H1 (cell line): ENCODE measurements around the gene MACF1. TPM values are rescaled to one million over a fixed set of nuclear protein-coding genes. Genes with fewer than 3 reads are reported as not detected.

Source experiments
- BACH1 ChIP-seq: IDR thresholded peaks from 2 replicates; pipeline ENCODE4 v1.6.1; 2012; ENCODE audit warnings: low read length, improper control_type of control experiment
- KDM5A ChIP-seq: fragments of 200-600 bp; IDR thresholded peaks from 2 replicates; pipeline ENCODE4 v1.7.1; 2012; ENCODE audit warnings: mild to moderate bottlenecking, low read length, inconsistent platforms, mixed read lengths
- POLR2AphosphoS5 ChIP-seq: IDR thresholded peaks from 2 replicates; pipeline ENCODE4 v1.6.1; 2011; ENCODE audit warnings: low read depth, low read length
- RBBP5 ChIP-seq: IDR thresholded peaks from 2 replicates; pipeline ENCODE4 v1.7.1; 2012; ENCODE audit warnings: low read depth, mild to moderate bottlenecking, inconsistent platforms, low read length, moderate library complexity, borderline replicate concordance
- RFX5 ChIP-seq: IDR thresholded peaks from 2 replicates; pipeline ENCODE4 v1.6.1; 2011; ENCODE audit warnings: low read depth, low read length, improper control_type of control experiment, borderline replicate concordance
- TEAD4 ChIP-seq: IDR thresholded peaks from 2 replicates; pipeline ENCODE4 v1.6.1; 2012; ENCODE audit warnings: low read depth, low read length, inconsistent platforms, mixed read lengths
- polyA plus RNA-seq, 7 experiments: library from polyadenylated mRNA; depleted of rRNA in 3 of 7; stranded (reverse) in 5 of 7; unstranded in 2 of 7; fragments of >200 nt in 5 of 7; fragments of 200-250 nt in 2 of 7; gene quantifications; 1 replicate in 5 of 7; 2 replicates in 1 of 7; 4 replicates in 1 of 7; pipeline versions ENCODE4 v1.2.1 to v1.2.3, GENCODE V29; 2011 to 2013; ENCODE audit warnings: missing spikeins in 2 of 7, mixed read lengths in 2 of 7
- total RNA-seq: library from RNA; stranded (reverse); fragmentation: NEBNext Ultra II Directional; extraction: Animal tissue kit (Norgen Biotek cat#: 25700); gene quantifications from 2 replicates; pipeline ENCODE4 v1.2.1, GENCODE V29; 2021
- TF ChIP-seq, protein P1 (sequence below): IDR thresholded peaks from 2 replicates; pipeline ENCODE4 v1.6.1; 2012; ENCODE audit warnings: inconsistent platforms
- TF ChIP-seq, protein P2 (sequence below): IDR thresholded peaks from 2 replicates; pipeline ENCODE4 v1.6.1; 2011; ENCODE audit warnings: low read length, improper control_type of control experiment

The MACF1 gene
- total and polyA plus RNA-seq, 2 of the 8 experiments (the other 6 are each of a cell fraction or from before 2014, with no cell fraction given): 59.8 to 285 TPM

DNA sequence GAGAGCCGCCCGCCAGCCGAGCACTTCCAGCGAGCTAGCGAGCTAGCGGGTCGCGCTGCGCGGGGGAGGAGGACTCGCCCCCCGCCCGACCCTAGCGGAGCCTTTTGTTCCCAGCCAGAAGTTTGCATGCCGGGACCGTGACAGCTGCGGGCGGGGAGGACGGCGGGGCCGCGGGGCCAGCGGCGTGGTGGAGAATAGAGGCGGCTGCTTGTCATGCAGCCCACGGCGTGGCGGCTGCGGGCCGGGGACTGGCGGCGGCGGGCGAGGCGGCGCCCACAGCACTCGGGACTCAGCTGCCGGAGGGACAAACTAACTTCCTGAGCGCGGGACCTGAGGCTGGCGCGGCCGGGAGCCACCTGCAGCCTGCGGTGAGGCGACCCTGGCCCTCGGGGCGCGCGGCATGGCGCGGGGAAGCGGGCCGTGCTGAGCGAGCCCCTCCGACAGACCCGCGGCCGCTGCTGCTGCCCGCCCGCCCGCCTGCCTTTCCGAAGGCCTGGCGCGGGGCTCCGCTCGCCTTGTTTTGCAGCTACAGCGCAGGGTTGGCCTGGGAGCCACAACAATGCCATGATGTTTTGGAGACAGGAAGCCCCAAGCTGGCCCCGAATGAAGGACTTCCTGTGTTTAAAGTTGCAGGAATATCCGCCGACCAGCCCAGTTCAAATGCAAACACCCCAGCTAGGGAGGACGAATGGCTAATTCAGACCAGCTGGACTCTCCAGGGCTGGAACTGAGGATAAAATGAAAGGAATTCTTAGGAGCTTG lies 204.7 kb downstream of the MACF1 start (continued):
- TF ChIP-seq, protein P1, sequence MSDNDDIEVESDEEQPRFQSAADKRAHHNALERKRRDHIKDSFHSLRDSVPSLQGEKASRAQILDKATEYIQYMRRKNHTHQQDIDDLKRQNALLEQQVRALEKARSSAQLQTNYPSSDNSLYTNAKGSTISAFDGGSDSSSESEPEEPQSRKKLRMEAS: peak; percentile 7; the same call in 1 of the 2 replicates
- no peak for TF ChIP-seq TEAD4
- TF ChIP-seq RBBP5: peak; percentile 63; the same call in 1 of the 2 replicates
- TF ChIP-seq, protein P2, sequence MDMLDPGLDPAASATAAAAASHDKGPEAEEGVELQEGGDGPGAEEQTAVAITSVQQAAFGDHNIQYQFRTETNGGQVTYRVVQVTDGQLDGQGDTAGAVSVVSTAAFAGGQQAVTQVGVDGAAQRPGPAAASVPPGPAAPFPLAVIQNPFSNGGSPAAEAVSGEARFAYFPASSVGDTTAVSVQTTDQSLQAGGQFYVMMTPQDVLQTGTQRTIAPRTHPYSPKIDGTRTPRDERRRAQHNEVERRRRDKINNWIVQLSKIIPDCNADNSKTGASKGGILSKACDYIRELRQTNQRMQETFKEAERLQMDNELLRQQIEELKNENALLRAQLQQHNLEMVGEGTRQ: no peak
- TF ChIP-seq POLR2AphosphoS5: peak; percentile 61; the same call in 1 of the 2 replicates
- no peak for TF ChIP-seq KDM5A
- peak; percentile 22; the same call in 1 of the 2 replicates for TF ChIP-seq BACH1
- no peak for TF ChIP-seq RFX5
